ENCODE data around the gene C2CD2. TPM values are rescaled to one million over a fixed set of nuclear protein-coding genes. Genes with fewer than 3 reads are reported as not detected.

C2CD2 gene
- total RNA-seq, 5 donors from 2014 or later (not counting 1 experiment from before 2014, with no cell fraction given), result 7.7 to 15.0 (median 9.5) TPM

DNA sequence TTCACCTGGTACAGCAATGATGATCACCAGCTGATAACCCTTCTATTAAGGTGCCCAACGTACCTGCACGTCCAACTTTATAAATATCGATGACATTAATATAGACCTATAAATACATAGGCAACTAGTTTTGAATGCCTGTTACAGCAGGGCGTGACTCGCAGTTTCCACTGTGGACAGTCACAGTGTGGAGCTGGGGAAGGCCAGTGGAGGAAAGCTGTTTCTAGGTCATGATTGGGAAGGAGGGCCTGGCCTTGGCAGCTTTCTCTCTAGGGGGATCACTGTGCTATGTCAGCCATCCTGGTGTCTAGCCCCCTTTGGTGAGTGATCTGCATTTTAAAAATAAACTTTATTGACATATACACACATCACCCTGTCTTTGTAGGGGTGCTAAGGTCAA, 70.2 kb downstream of the C2CD2 start:
- no peaks in the 10 kb centered on the region for H3K9me3 ChIP-seq
- ChIA-PET CTCF (no interaction called here), POLR2A (interaction anchor here in 1 of 2 donors (0.6 kb wide), 1 partner anchor 59 kb away, joined by 3 read pairs; no protein-coding TSS in a partner anchor)
- Mint-ChIP-seq H3K36me3 (no peaks in the 10 kb centered on the region), H3K27me3 (no peaks in the 10 kb centered on the region), H3K9me3 (no peaks in the 10 kb centered on the region), H3K27ac (no peak overlapping the region), H3K4me1 (peaks cover 4 to 8% (median 4%) of the 10 kb centered on the region in 3 donors), H3K4me3 (no peak overlapping the region)
- peaks cover 0 to 8% of the 10 kb centered on the region in 2 experiments for H3K4me1 ChIP-seq (ENCODE audit: control insufficient read depth in 1 of 2, extremely low read depth in 1 of 2, insufficient read depth in 2 of 2, low read length in 2 of 2)
- 94% methylated on average over 3 of the region's 5 CpGs for WGBS (ENCODE audit: insufficient coverage)
- ATAC-seq (replicated peaks in 1 of 4) (no peak), DNase-seq (no peak)
- H3K36me3 ChIP-seq (ENCODE audit: control insufficient read depth in 2 of 2, extremely low read depth in 1 of 2, insufficient read depth in 1 of 2, low read length in 1 of 2), result no peaks in the 10 kb centered on the region
- H3K4me3 ChIP-seq (ENCODE audit: control insufficient read depth in 1 of 2, extremely low read depth in 1 of 2, low read length in 1 of 2), result no peak overlapping the region
- H3K27ac ChIP-seq (ENCODE audit: low read length), result no peak overlapping the region
- H3K27me3 ChIP-seq (replicated peaks in 1 of 2; ENCODE audit: control insufficient read depth in 2 of 2, extremely low read depth in 1 of 2, insufficient read depth in 2 of 2, low read length in 1 of 2), result peaks cover 0 to 6% of the 10 kb centered on the region in 2 experiments

DNA sequence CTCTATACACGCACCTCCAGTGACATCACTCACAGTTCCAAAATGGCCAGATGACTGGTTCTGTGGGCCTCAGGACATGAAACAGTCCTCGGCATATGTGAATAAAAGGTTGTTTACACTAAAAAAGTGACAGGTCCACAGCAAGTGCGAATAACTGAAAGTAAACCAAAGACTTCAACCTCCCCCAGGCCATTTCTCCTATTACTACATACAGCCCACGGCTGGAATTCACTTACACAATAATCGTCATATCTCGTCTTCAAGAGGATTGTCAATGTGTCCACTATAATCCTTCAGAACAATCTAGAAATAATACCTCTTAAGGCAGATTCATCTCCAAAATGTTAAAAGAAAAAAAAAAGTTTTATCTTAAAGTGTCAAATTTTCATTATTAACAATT, 72.8 kb downstream of the C2CD2 start:
- WGBS (ENCODE audit: insufficient coverage), result 88% methylated on average over 4 of the region's 6 CpGs
- CTCF ChIA-PET, result interaction anchor here in 1 of 2 donors (2.0 kb wide), 1 partner anchor 15 kb away, joined by 8 read pairs; no protein-coding TSS in a partner anchor
- no peaks in the 10 kb centered on the region for H3K9me3 Mint-ChIP-seq
- no peak overlapping the region for H3K27ac Mint-ChIP-seq
- POLR2A ChIA-PET, result no interaction called here
- DNase-seq, result no peak
- Histone ChIP-seq H3K36me3 (ENCODE audit: control insufficient read depth in 2 of 2, extremely low read depth in 1 of 2, insufficient read depth in 1 of 2, low read length in 1 of 2) (no peaks in the 10 kb centered on the region), H3K27ac (ENCODE audit: low read length) (no peak overlapping the region), H3K27me3 (replicated peaks in 1 of 2; ENCODE audit: control insufficient read depth in 2 of 2, extremely low read depth in 1 of 2, insufficient read depth in 2 of 2, low read length in 1 of 2) (peaks cover 0 to 6% of the 10 kb centered on the region in 2 experiments), H3K9me3 (no peaks in the 10 kb centered on the region), H3K4me1 (ENCODE audit: control insufficient read depth in 1 of 2, extremely low read depth in 1 of 2, insufficient read depth in 2 of 2, low read length in 2 of 2) (peaks cover 6 to 32% of the 10 kb centered on the region in 2 experiments), H3K4me3 (ENCODE audit: control insufficient read depth in 1 of 2, extremely low read depth in 1 of 2, low read length in 1 of 2) (no peak overlapping the region)
- no peaks in the 10 kb centered on the region for H3K27me3 Mint-ChIP-seq
- peak overlapping the region; percentile 22 to 54 (median 47) for H3K4me3 Mint-ChIP-seq
- H3K36me3 Mint-ChIP-seq, result no peaks in the 10 kb centered on the region
- peaks cover 24 to 28% (median 26%) of the 10 kb centered on the region in 3 donors for H3K4me1 Mint-ChIP-seq
- no peak for ATAC-seq (replicated peaks in 1 of 4)

DNA sequence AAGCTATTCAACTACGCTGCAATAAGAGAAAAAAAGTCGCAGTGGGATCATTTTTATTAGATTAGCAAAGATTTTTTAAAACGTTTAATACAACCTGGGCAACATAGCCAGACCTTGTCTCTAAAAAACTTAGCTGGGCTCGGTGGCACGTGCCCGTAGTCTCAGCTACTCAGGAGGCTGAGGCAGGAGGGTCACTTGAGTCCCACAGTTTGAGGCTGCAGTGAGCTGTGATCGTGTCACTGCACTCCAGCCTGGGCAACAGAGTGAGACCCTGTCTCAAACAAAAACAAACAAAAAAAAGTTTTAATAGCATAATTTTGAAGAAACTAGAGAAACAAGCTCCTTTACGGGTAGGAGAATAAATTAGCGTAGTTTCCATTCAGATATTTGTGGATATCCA, 73.7 kb downstream of the C2CD2 start:
- no peaks in the 10 kb centered on the region for H3K36me3 ChIP-seq (ENCODE audit: control insufficient read depth in 2 of 2, extremely low read depth in 1 of 2, insufficient read depth in 1 of 2, low read length in 1 of 2)
- DNase-seq (no peak), ATAC-seq (replicated peaks in 1 of 4) (no peak)
- peaks cover 0 to 6% of the 10 kb centered on the region in 2 experiments for H3K27me3 ChIP-seq (replicated peaks in 1 of 2; ENCODE audit: control insufficient read depth in 2 of 2, extremely low read depth in 1 of 2, insufficient read depth in 2 of 2, low read length in 1 of 2)
- peaks cover 6 to 32% of the 10 kb centered on the region in 2 experiments for H3K4me1 ChIP-seq (ENCODE audit: control insufficient read depth in 1 of 2, extremely low read depth in 1 of 2, insufficient read depth in 2 of 2, low read length in 2 of 2)
- 98% methylated on average over 4 of the region's 9 CpGs for WGBS (ENCODE audit: insufficient coverage)
- Mint-ChIP-seq H3K36me3 (no peaks in the 10 kb centered on the region), H3K9me3 (no peaks in the 10 kb centered on the region), H3K4me3 (peak overlapping the region in 2 of 3 donors; percentile 83 to 85), H3K4me1 (peaks cover 28 to 34% (median 29%) of the 10 kb centered on the region in 3 donors), H3K27ac (no peak overlapping the region), H3K27me3 (no peaks in the 10 kb centered on the region)
- no peak overlapping the region for H3K4me3 ChIP-seq (ENCODE audit: control insufficient read depth in 1 of 2, extremely low read depth in 1 of 2, low read length in 1 of 2)
- H3K27ac ChIP-seq (ENCODE audit: low read length), result peak overlapping the region; percentile 81
- POLR2A ChIA-PET, result interaction anchor here in 1 of 2 donors (0.6 kb wide), 1 partner anchor 192 kb away, joined by 4 read pairs; no protein-coding TSS in a partner anchor
- H3K9me3 ChIP-seq, result no peaks in the 10 kb centered on the region
- CTCF ChIA-PET, result interaction anchor here in 1 of 2 donors (2.0 kb wide), 1 partner anchor 16 kb away, joined by 8 read pairs; no protein-coding TSS in a partner anchor

DNA sequence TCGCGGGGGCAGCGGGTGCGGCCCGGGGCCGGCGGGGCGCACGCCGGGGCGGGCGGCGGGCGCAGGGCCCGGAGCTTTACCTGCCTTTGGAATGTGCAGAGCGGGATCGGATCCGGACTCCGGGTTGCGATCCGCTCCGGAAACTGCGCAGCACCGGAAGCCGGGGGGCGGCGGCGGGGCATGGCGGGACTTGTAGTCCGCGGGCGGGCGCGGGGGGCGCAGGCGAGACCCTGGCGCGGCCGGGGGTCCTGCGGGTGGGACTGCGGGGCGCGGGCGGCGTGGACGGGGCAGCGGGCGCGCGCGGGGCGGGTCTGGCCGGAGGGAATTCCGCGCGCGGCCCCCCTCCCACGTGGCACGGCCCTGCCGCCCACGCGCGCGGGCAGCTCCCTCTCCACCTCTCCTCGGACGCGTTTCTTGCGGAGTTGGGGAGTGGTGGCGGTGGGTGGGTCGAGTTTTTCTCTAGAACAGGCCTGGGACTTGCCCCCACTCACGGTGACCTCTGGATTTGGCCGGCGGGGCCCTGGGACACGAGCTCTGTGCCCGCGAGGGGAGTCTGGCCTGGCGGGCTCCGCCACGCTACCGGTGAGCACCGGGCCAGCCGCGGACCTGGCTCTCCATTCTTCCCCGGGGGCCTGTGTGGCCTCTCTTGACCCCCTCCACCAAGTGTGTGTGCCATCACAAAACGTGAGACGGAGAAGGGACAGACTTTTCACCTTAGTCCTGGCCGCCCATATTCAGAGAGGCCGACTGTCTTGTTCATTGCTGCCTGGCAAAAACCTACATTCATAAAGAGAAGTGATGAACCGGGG, 74.4 kb downstream of the C2CD2 start, which contains the start of gene PRDM15:
TSS of gene PRDM15 (minus strand) at position 155 of the 809 bp plus-strand sequence. CDS start 18,981 bp downstream, outside the sequence.
- H3K27ac ChIP-seq (ENCODE audit: low read length), result peak within 1 kb of the TSS; percentile 81
- peaks cover 0 to 6% of the 10 kb centered on the region in 2 experiments for H3K27me3 ChIP-seq (replicated peaks in 1 of 2; ENCODE audit: control insufficient read depth in 2 of 2, extremely low read depth in 1 of 2, insufficient read depth in 2 of 2, low read length in 1 of 2)
- ChIA-PET POLR2A (interaction anchor here (0.6 kb wide), 2 partner anchors 44 to 193 kb away, joined by 3 to 4 read pairs; no protein-coding TSS in a partner anchor), CTCF (interaction anchor here in 1 of 2 donors (2.0 kb wide), 1 partner anchor 16 kb away, joined by 8 read pairs; no protein-coding TSS in a partner anchor)
- peak within 1 kb of the TSS; percentile 74 to 78 for H3K4me3 ChIP-seq (ENCODE audit: control insufficient read depth in 1 of 2, extremely low read depth in 1 of 2, low read length in 1 of 2)
- no peaks in the 10 kb centered on the region for H3K9me3 Mint-ChIP-seq
- H3K36me3 ChIP-seq (ENCODE audit: control insufficient read depth in 2 of 2, extremely low read depth in 1 of 2, insufficient read depth in 1 of 2, low read length in 1 of 2), result no peaks in the 10 kb centered on the region
- H3K9me3 ChIP-seq, result no peaks in the 10 kb centered on the region
- under 1% methylated on average over 71 of the region's 89 CpGs for WGBS (ENCODE audit: insufficient coverage)
- no peaks in the 10 kb centered on the region for H3K36me3 Mint-ChIP-seq
- H3K27ac Mint-ChIP-seq, result peak within 1 kb of the TSS; percentile 96 to 98
- H3K4me3 Mint-ChIP-seq, result peak within 1 kb of the TSS; percentile 83 to 93 (median 85)
- H3K4me1 ChIP-seq (ENCODE audit: control insufficient read depth in 1 of 2, extremely low read depth in 1 of 2, insufficient read depth in 2 of 2, low read length in 2 of 2), result peaks cover 6 to 32% of the 10 kb centered on the region in 2 experiments
- peak; percentile 52 to 83 (median 71) for DNase-seq
- H3K27me3 Mint-ChIP-seq, result no peaks in the 10 kb centered on the region
- peak; percentile 78 to 86 (median 80) for ATAC-seq (replicated peaks in 1 of 4)
- H3K4me1 Mint-ChIP-seq, result peaks cover 29 to 34% (median 29%) of the 10 kb centered on the region in 3 donors

DNA sequence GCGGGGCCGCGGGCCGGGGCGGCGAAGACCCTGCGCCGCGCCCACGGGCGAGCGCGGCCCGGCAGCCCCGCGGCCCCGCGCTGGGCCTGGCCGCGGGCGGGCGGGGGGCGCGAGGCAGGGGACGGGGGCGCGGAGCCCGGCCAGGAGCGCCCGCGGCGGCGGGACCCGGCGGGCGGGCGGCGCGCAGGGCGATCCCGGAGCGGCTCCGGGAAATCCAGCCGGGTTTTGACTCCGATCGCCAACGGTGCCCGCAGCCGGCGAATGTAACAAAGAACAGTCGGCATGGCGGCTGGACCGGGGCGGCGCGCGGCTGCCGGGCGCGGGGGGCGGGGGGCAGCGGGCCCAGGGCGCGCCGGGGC, 75.0 kb downstream of the C2CD2 start:
- H3K9me3 ChIP-seq, result no peaks in the 10 kb centered on the region
- Mint-ChIP-seq H3K36me3 (no peaks in the 10 kb centered on the region), H3K4me1 (peaks cover 29 to 36% (median 29%) of the 10 kb centered on the region in 3 donors), H3K9me3 (no peaks in the 10 kb centered on the region), H3K27me3 (no peaks in the 10 kb centered on the region), H3K27ac (no peak overlapping the region), H3K4me3 (peak overlapping the region in 2 of 3 donors; percentile 56 to 83)
- ATAC-seq (replicated peaks in 1 of 4) (peak; percentile 80 to 85 (median 82)), DNase-seq (peak; percentile 55 to 86 (median 73))
- ChIA-PET CTCF (interaction anchor here in 1 of 2 donors (2.0 kb wide), 1 partner anchor 17 kb away, joined by 8 read pairs; no protein-coding TSS in a partner anchor), POLR2A (interaction anchor here in 1 of 2 donors (0.6 kb wide), 1 partner anchor 217 kb away, joined by 3 read pairs; no protein-coding TSS in a partner anchor)
- H3K27ac ChIP-seq (ENCODE audit: low read length), result no peak overlapping the region
- under 1% methylated on average over 65 of the region's 65 CpGs for WGBS (ENCODE audit: insufficient coverage)
- no peaks in the 10 kb centered on the region for H3K36me3 ChIP-seq (ENCODE audit: control insufficient read depth in 2 of 2, extremely low read depth in 1 of 2, insufficient read depth in 1 of 2, low read length in 1 of 2)
- H3K4me1 ChIP-seq (ENCODE audit: control insufficient read depth in 1 of 2, extremely low read depth in 1 of 2, insufficient read depth in 2 of 2, low read length in 2 of 2), result peaks cover 6 to 32% of the 10 kb centered on the region in 2 experiments
- H3K27me3 ChIP-seq (replicated peaks in 1 of 2; ENCODE audit: control insufficient read depth in 2 of 2, extremely low read depth in 1 of 2, insufficient read depth in 2 of 2, low read length in 1 of 2), result peaks cover 0 to 2% of the 10 kb centered on the region in 2 experiments
- H3K4me3 ChIP-seq (ENCODE audit: control insufficient read depth in 1 of 2, extremely low read depth in 1 of 2, low read length in 1 of 2), result peak overlapping the region; percentile 74 to 78

Data from T-cell (primary cell).